CD4-positive, alpha-beta T cell treated with Interleukin-10 for 1 hour (primary cell): Measurements from ENCODE around the gene SLC25A23.
"Not testable (repeated sequence)": the region's sequence is repeated elsewhere in the genome, so short reads cannot be mapped to it uniquely, and the experiment has no call there.

ENCODE experiments used
- DNase-seq: peaks from one replicate; pipeline ENCODE4 v3.0.0-alpha.2; 2020

The SLC25A23 gene

GRCh38 chr19:6455924-6456323 lies 3.7 kb downstream of the SLC25A23 start:
- no peak for DNase-seq

GRCh38 chr19:6453951-6454565 lies 5.5 kb downstream of the SLC25A23 start:
- DNase-seq = no peak

- DNase-seq = no peak
Measured at GRCh38 chr19:6452899-6453298, 6.7 kb downstream of the SLC25A23 start.

- no peak for DNase-seq
Measured at GRCh38 chr19:6452223-6452614, 7.4 kb downstream of the SLC25A23 start.

DNA sequence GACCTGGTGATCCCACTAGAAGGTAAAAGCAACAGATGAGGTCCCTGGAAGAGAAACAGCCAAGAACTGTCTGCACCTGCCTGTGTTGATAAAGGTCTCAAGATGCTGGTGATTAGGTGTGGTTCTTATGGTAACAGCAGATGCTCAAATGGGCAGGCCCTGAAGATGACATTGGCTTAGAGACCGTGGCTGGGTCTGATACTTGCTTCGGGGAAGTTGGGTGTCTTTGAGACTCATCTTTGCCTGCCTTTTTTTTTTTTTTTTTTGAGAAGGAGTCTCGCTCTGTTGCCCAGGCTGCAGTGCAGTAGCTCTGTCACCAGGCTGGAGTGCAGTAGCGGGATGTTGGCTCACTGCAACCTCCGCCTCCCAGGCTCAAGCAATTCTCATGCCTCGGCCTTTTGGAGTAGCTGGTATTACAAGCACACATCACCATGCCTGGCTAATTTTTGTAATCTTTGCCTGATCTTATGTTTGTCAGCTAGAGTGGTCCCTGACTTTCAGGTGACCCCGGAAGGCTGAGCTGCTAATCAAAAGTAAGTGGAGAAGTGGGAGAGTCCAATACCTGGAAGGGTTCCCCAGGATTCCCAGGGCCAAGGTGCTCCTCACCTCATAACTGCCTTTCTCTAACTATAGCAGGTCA lies 7.9 kb downstream of the SLC25A23 start:
- DNase-seq = no peak

- no peak for DNase-seq
Measured at GRCh38 chr19:6450166-6450565, 9.4 kb downstream of the SLC25A23 start.

GRCh38 chr19:6448045-6448444 lies 11.5 kb downstream of the SLC25A23 start:
- DNase-seq = no peak

- DNase-seq = no peak
Measured at GRCh38 chr19:6446452-6446851, 13.1 kb downstream of the SLC25A23 start.

DNA sequence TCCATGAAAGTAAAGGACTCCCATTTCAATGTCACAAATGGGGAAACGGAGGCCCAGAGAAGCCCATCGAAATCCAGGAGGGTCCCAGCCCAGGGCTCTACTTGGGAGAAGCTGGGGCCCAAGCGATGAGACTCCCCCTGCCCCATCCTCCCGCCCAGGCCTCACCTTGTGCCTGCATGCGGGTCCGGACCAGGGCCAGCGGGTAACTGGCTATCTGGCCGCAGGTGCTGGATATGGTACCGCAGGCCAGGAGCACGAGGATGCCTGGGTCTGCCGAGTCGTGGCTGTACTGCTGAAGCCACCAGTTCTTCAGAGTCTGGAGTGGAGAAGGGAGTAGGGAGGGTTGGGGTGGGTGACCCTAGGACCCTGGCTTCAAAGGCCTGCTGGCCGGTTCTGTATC lies 15.6 kb downstream of the SLC25A23 start:
- DNase-seq = no peak

DNA sequence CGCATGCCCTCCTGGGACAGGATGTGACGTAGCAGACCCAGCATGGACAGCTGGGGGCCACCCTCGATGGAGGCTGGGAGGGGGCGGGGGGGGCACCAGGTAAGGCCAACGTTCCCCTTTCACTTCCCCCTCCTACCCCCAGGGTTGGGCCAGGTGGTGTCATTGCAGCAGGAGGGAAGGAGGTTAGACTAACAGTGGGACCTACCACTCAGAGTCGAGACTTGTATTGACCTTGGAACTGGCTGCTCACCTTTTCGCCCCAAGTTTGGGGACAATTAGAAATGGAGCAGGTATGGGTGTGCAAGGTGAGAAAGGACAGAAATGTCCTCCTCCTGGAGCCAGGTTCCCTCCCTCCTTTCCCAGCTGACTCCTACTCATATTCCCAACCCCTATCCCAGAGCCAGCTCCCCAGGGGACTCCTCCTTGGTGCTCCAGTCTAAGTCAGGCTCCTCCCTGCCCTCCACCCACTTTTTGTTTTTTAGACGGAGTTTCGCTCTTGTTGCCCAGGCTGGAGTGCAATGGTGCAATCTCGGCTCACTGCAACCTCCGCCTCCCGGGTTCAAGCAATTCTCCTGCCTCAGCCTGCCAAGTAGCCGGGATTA lies 17.4 kb downstream of the SLC25A23 start:
- no peak for DNase-seq

- DNase-seq = no peak
Measured at GRCh38 chr19:6440905-6441304, 18.7 kb downstream of the SLC25A23 start.

DNA sequence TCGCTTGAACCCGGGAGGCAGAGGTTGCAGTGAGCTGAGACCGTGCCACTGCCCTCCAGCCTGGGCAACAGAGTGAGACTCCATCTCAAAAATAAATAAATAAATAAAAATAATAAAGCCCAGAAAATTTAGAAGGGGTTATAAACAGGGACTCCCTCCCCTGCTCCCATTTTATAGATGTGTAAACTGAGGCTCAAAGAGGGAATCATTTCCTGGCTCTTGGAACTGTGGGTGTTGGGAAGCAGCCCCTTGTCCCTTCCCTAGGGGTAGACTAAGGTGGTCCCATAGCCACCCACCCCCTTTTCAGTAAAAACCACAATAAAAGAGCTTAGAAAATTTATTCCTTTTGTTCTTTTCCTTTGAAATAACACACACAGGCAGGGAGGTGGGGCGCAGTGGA lies 19.8 kb downstream of the SLC25A23 start:
- no peak for DNase-seq

GRCh38 chr19:6433663-6434062 lies 25.9 kb downstream of the SLC25A23 start, which contains the start of gene SLC25A41:
TSS of gene SLC25A41 (minus strand) at chr19:6433763. CDS start at chr19:6433693, 70 bp downstream.
- no peak for DNase-seq

DNA sequence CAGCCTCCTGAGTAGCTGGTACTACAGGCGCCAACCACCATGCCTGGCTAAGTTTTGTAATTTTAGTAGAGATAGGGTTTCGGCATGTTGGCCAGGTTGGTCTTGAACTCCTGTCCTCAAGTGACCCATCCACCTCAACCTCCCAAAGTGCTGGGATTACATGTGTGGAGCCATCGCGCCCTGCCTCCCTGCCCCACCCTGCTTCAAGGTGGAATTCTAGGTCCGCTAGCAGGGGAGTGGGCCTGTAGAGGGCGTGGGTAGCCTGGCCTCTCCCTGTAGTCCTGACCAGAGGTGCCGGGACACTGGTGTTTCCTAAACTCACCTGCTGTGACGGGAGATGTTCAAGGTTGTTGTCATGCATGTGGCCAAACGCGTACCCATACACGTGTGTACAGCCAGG lies 26.4 kb downstream of the SLC25A23 start:
- no peak for DNase-seq

DNA sequence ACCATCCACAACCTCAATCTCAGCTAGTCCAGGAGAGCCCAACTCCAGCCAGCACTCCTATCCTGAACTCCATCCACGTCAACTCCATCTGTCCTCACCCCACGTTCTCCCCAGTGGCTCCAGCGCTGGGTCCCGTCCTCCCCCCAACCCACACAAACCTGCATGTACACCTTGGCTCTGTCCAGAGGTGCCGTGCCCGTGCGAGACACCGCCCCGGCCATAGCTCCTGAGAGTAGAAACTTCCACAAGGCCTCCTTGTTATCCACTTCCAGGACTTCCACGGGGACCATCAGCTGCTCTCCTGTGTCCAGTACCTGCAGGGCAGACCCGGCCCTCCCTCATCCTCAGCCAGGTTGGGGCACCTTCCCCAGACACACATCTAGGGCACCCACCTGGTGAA lies 27.7 kb downstream of the SLC25A23 start:
- DNase-seq = no peak

- DNase-seq = no peak
Measured at GRCh38 chr19:6429419-6430221, 30.0 kb downstream of the SLC25A23 start.

GRCh38 chr19:6428692-6429418 lies 30.7 kb downstream of the SLC25A23 start:
- DNase-seq = not testable (repeated sequence)

DNA sequence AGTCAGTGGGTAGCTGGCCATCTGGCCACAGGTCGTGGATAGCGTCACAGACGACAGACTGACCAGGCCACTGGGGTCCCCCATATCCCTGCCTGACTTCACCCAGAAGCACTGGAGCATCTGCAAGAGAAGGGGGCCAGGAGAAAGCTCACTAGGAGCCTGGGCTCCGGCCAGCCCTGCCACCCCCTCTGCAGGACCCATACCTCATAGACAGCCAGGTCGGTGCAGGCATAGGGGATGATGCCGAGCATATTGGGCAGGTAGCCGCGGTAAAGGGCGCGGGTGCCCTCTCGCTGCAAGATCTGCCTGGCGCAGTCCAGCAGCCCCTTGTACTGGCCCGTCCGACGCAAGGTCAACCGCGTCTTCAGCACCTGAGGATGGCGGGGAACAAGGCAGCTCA lies 32.5 kb downstream of the SLC25A23 start:
- DNase-seq = no peak

DNA sequence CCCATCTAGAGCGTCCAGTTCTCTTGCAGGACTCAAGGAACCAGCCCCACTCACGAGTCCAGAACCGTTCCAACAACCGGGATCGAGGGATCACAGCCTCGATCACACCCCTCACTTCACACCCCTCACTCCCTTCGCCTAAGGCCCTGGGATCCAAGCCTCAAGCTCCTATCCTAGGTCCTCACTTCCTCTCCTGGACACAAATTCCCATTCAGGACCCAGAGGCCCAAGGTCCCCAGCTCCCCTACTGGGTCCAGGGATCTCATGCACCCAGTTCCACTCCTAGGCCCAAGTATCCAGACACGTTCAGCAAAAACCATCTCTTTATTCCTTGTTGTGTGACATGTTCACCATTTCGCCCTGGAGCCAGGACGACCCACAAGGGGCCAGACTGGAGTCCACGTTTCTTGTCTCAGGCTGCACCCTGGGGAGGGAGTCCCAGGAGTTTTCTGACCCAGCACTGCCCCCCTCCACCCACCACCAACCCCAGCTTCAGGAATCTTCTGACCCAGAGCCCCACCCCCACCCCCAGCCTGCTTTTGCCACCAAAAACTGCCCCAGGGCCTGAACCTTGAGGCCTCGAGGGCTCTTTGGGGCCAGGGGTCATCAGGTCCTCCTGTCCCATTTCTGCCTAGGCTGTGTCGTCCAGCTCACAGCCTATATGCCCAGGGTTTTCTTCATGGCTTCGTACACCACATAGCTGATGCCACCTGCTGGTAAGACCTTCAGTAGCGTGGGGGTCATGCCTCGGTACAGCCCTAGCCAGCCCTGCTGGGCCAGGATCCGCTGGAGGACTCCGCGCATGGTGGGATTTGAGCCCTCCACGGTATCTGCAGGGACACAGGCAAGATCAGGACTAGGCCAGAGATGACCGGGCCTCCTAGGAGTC lies 33.6 kb downstream of the SLC25A23 start:
- peak; percentile 5 for DNase-seq

GRCh38 chr19:6424939-6425731 lies 34.5 kb downstream of the SLC25A23 start:
- peak; percentile 100 for DNase-seq
